HepG2 (cell line): Measurements from ENCODE around the gene C10orf143. TPM values are rescaled to one million over a fixed set of nuclear protein-coding genes. Genes with fewer than 3 reads are reported as not detected.

Experiments
- ASH2L ChIP-seq: fragments of 300-600, 200-600 bp; sonication (generic); IDR thresholded peaks from 2 replicates; pipeline ENCODE4 v1.7.0; 2017; ENCODE audit warnings: low read depth, mild to moderate bottlenecking, moderate library complexity, mixed read lengths, low read length; ENCODE audit not compliant: insufficient read length
- GZF1 ChIP-seq: sonication (generic); formaldehyde crosslinking; IDR thresholded peaks from 2 replicates; pipeline ENCODE4 v1.5.1; 2020; ENCODE audit warnings: mild to moderate bottlenecking, missing genetic modification reagents
- LCORL ChIP-seq, 2 experiments: fragments of 450-650 bp in 1 of 2; sonication (generic) in 1 of 2; formaldehyde crosslinking in 1 of 2; IDR thresholded peaks; 2 replicates each; pipeline versions ENCODE4 v1.5.0 to v1.6.1; 2017 to 2020; ENCODE audit warnings: antibody characterized with exemption in 1 of 2, missing genetic modification reagents in 1 of 2
- MTERF4 ChIP-seq: sonication (generic); formaldehyde crosslinking; IDR thresholded peaks from 2 replicates; pipeline ENCODE4 v1.8.0; 2023; ENCODE audit warnings: mild to moderate bottlenecking, missing genetic modification reagents
- ZIK1 ChIP-seq: sonication (generic); formaldehyde crosslinking; IDR thresholded peaks from 2 replicates; pipeline ENCODE4 v1.5.0; 2020; ENCODE audit warnings: mild to moderate bottlenecking, low read depth, missing genetic modification reagents, borderline replicate concordance
- ZNF331 ChIP-seq: sonication (generic); formaldehyde crosslinking; IDR thresholded peaks from 2 replicates; pipeline ENCODE4 v1.4.0; 2020; ENCODE audit warnings: missing genetic modification reagents
- ZNF609 ChIP-seq: sonication (generic); formaldehyde crosslinking; IDR thresholded peaks from 2 replicates; pipeline ENCODE4 v1.4.0; 2020; ENCODE audit warnings: mild to moderate bottlenecking, missing genetic modification reagents, borderline replicate concordance
- polyA plus RNA-seq, 8 experiments: library from polyadenylated mRNA; depleted of rRNA in 3 of 8; stranded (reverse) in 7 of 8; unstranded in 1 of 8; fragments of >200 nt; fragmentation: Illumina TruSeq in 4 of 8; extraction: Trizol in 4 of 8; gene quantifications; 2 replicates each; pipeline versions ENCODE4 v1.2.1 to v1.2.3, GENCODE V29; 2011 to 2016; ENCODE audit warnings: low read depth in 4 of 8, missing spikeins in 1 of 8, mixed read lengths in 1 of 8; ENCODE audit not compliant: insufficient read depth in 1 of 8
- total RNA-seq, 5 experiments: library from RNA; depleted of rRNA; stranded (reverse); fragments of >200 nt; fragmentation: Illumina TruSeq; extraction: Trizol; gene quantifications; 2 replicates each; pipeline ENCODE4 v1.2.3, GENCODE V29; 2016; ENCODE audit warnings: low read depth in 1 of 5
- TF ChIP-seq, protein P1 (sequence below): sonication (generic); formaldehyde crosslinking; IDR thresholded peaks from one replicate; pipeline ENCODE4 v1.5.1; 2020; ENCODE audit warnings: mild to moderate bottlenecking, missing genetic modification reagents; ENCODE audit errors: not compliant biosample characterization
- TF ChIP-seq, protein P2 (sequence below): fragments of 450-650 bp; IDR thresholded peaks from 2 replicates; pipeline ENCODE4 v1.6.1; 2017; ENCODE audit warnings: mild to moderate bottlenecking

The C10orf143 gene
- total and polyA plus RNA-seq, 2 of the 13 experiments (the other 11 are each of a cell fraction or from before 2014, with no cell fraction given): 0.21 to 0.91 TPM

- TF ChIP-seq ZNF609 (CRISPR knock-in tag): no peak
- no peak; the same call in 1 of the 2 replicates for TF ChIP-seq ZIK1
- TF ChIP-seq, protein P1, sequence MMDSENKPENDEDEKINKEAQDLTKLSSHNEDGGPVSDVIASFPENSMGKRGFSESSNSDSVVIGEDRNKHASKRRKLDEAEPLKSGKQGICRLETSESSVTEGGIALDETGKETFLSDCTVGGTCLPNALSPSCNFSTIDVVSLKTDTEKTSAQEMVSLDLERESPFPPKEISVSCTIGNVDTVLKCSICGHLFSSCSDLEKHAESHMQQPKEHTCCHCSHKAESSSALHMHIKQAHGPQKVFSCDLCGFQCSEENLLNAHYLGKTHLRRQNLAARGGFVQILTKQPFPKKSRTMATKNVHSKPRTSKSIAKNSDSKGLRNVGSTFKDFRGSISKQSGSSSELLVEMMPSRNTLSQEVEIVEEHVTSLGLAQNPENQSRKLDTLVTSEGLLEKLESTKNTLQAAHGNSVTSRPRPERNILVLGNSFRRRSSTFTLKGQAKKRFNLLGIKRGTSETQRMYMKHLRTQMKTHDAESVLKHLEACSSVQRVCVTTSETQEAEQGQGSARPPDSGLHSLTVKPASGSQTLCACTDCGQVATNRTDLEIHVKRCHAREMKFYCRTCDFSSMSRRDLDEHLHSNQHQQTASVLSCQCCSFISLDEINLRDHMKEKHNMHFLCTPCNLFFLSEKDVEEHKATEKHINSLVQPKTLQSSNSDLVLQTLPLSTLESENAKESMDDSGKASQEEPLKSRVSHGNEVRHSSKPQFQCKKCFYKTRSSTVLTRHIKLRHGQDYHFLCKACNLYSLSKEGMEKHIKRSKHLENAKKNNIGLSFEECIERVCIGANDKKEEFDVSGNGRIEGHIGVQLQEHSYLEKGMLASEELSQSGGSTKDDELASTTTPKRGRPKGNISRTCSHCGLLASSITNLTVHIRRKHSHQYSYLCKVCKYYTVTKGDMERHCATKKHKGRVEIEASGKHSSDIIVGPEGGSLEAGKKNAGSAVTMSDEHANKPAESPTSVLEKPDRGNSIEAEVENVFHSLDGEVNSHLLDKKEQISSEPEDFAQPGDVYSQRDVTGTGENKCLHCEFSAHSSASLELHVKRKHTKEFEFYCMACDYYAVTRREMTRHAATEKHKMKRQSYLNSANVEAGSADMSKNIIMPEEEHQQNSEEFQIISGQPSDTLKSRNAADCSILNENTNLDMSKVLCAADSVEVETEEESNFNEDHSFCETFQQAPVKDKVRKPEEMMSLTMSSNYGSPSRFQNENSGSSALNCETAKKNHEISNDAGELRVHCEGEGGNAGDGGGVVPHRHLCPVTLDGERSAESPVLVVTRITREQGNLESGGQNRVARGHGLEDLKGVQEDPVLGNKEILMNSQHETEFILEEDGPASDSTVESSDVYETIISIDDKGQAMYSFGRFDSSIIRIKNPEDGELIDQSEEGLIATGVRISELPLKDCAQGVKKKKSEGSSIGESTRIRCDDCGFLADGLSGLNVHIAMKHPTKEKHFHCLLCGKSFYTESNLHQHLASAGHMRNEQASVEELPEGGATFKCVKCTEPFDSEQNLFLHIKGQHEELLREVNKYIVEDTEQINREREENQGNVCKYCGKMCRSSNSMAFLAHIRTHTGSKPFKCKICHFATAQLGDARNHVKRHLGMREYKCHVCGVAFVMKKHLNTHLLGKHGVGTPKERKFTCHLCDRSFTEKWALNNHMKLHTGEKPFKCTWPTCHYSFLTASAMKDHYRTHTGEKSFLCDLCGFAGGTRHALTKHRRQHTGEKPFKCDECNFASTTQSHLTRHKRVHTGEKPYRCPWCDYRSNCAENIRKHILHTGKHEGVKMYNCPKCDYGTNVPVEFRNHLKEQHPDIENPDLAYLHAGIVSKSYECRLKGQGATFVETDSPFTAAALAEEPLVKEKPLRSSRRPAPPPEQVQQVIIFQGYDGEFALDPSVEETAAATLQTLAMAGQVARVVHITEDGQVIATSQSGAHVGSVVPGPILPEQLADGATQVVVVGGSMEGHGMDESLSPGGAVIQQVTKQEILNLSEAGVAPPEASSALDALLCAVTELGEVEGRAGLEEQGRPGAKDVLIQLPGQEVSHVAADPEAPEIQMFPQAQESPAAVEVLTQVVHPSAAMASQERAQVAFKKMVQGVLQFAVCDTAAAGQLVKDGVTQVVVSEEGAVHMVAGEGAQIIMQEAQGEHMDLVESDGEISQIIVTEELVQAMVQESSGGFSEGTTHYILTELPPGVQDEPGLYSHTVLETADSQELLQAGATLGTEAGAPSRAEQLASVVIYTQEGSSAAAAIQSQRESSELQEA (CRISPR knock-in tag): peak; percentile 81
- TF ChIP-seq ASH2L: peak; percentile 90
- TF ChIP-seq, protein P2, sequence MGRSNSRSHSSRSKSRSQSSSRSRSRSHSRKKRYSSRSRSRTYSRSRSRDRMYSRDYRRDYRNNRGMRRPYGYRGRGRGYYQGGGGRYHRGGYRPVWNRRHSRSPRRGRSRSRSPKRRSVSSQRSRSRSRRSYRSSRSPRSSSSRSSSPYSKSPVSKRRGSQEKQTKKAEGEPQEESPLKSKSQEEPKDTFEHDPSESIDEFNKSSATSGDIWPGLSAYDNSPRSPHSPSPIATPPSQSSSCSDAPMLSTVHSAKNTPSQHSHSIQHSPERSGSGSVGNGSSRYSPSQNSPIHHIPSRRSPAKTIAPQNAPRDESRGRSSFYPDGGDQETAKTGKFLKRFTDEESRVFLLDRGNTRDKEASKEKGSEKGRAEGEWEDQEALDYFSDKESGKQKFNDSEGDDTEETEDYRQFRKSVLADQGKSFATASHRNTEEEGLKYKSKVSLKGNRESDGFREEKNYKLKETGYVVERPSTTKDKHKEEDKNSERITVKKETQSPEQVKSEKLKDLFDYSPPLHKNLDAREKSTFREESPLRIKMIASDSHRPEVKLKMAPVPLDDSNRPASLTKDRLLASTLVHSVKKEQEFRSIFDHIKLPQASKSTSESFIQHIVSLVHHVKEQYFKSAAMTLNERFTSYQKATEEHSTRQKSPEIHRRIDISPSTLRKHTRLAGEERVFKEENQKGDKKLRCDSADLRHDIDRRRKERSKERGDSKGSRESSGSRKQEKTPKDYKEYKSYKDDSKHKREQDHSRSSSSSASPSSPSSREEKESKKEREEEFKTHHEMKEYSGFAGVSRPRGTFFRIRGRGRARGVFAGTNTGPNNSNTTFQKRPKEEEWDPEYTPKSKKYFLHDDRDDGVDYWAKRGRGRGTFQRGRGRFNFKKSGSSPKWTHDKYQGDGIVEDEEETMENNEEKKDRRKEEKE: no peak
- peak; percentile 56; the same call in 1 of the 2 replicates for TF ChIP-seq ZNF331 (CRISPR knock-in tag)
- TF ChIP-seq MTERF4 (CRISPR knock-in tag): 0 out of 2 replicates have a peak, but pooled peaks have one; percentile 60
- no peak; the same call in 1 of the 2 replicates for TF ChIP-seq GZF1 (CRISPR knock-in tag)
- no peak for TF ChIP-seq LCORL (IDR thresholded peaks at IDR 0.05)
- TF ChIP-seq LCORL (CRISPR knock-in tag; IDR thresholded peaks at IDR 0.05): peak; percentile 3; the same call in 1 of the 2 replicates
Observed at GRCh38 chr10:130110246-130111112, at the start of gene C10orf143 (continued).
